H1 (cell line): ENCODE results near the gene RFX1. TPM values are rescaled to one million over a fixed set of nuclear protein-coding genes. Genes with fewer than 3 reads are reported as not detected.

Source experiments
- CTCF ChIA-PET: fragments of 300-600 bp; sonication (Branson Sonifier 250); formaldehyde crosslinking; loops from one replicate; lab custom pipeline; 2021; ENCODE audit not compliant: partially characterized antibody; lab: Charles Lee
- POLR2A ChIA-PET: fragments of 300-600 bp; sonication (Branson Sonifier 250); formaldehyde crosslinking; loops from one replicate; lab custom pipeline; 2021; ENCODE audit warnings: inconsistent platforms; ENCODE audit not compliant: partially characterized antibody; lab: Charles Lee
- DNase-seq, 2 experiments: peaks; one replicate each; pipeline versions ENCODE4 v3.0.0 to v3.0.0-alpha.2; 2010 to 2022; ENCODE audit warnings: low spot score in 2 of 2, low read depth in 1 of 2, mixed read lengths in 1 of 2
- FAIRE-seq: peaks from 2 replicates; lab custom pipeline; 2011; peaks lifted over from hg19 to GRCh38; lab: Jason Lieb, UNC
- H2AFZ ChIP-seq: 2 replicates; pipeline ENCODE4 v1.8.1; 2012; ENCODE audit warnings: low read length, inconsistent platforms
- H2AK5ac ChIP-seq: 2 replicates; pipeline ENCODE4 v1.6.1; 2013; ENCODE audit warnings: low read depth, low read length
- H2BK120ac ChIP-seq: replicated peaks from 2 replicates; pipeline ENCODE3; 2013; ENCODE audit warnings: low read depth, low read length, inconsistent platforms
- H2BK12ac ChIP-seq: 2 replicates; pipeline ENCODE4 v1.6.1; 2013; ENCODE audit warnings: low read depth, low read length
- H2BK15ac ChIP-seq: 2 replicates; pipeline ENCODE4 v1.6.1; 2013; ENCODE audit warnings: low read length
- H2BK20ac ChIP-seq: 2 replicates; pipeline ENCODE4 v1.6.1; 2013; ENCODE audit warnings: low read length
- H2BK5ac ChIP-seq: 2 replicates; pipeline ENCODE4 v1.6.1; 2013; ENCODE audit warnings: low read depth, low read length
- H3K14ac ChIP-seq: 2 replicates; pipeline ENCODE4 v1.6.1; 2013; ENCODE audit warnings: inconsistent platforms; ENCODE audit not compliant: insufficient read length
- H3K18ac ChIP-seq: 2 replicates; pipeline ENCODE4 v1.6.1; 2013; ENCODE audit warnings: low read length; ENCODE audit errors: extremely low read depth
- H3K23ac ChIP-seq: 2 replicates; pipeline ENCODE4 v1.6.1; 2013; ENCODE audit warnings: inconsistent platforms; ENCODE audit not compliant: insufficient read length
- H3K23me2 ChIP-seq: 2 replicates; pipeline ENCODE4 v1.6.1; 2013; ENCODE audit warnings: low read depth, low read length
- H3K27ac ChIP-seq: 2 replicates; pipeline ENCODE4 v1.6.1; 2011; ENCODE audit warnings: low read depth, low read length, inconsistent platforms
- H3K27me3 ChIP-seq, 4 experiments: replicated peaks in 1 of 4; 1 replicate in 1 of 4; 2 replicates in 3 of 4; pipeline versions ENCODE4 v1.6.1 to v1.8.1; 2011 to 2013; ENCODE audit warnings: low read length in 3 of 4, mild to moderate bottlenecking in 3 of 4, inconsistent platforms in 2 of 4, mixed read lengths in 2 of 4, moderate library complexity in 1 of 4; ENCODE audit not compliant: control insufficient read depth in 3 of 4, insufficient read depth in 3 of 4; ENCODE audit errors: extremely low read depth in 1 of 4
- H3K36me3 ChIP-seq, 4 experiments: 2 replicates each; pipeline versions ENCODE4 v1.6.1 to v1.8.1; 2011 to 2013; ENCODE audit warnings: mild to moderate bottlenecking in 4 of 4, low read length in 3 of 4, moderate library complexity in 2 of 4, control low read depth in 1 of 4, inconsistent platforms in 1 of 4; ENCODE audit not compliant: insufficient read depth in 4 of 4, control insufficient read depth in 2 of 4
- H3K4ac ChIP-seq: replicated peaks from 2 replicates; pipeline ENCODE3; 2013; ENCODE audit warnings: low read length, low read depth, mixed read lengths, inconsistent platforms; ENCODE audit not compliant: insufficient read length
- H3K4me1 ChIP-seq, 4 experiments: replicated peaks in 1 of 4; 1 replicate in 1 of 4; 2 replicates in 3 of 4; pipeline versions ENCODE4 v1.6.1 to v1.8.1; 2011 to 2013; ENCODE audit warnings: low read length in 3 of 4, inconsistent platforms in 2 of 4, mixed read lengths in 1 of 4; ENCODE audit not compliant: insufficient read depth in 4 of 4, control insufficient read depth in 3 of 4
- H3K4me2 ChIP-seq, 2 experiments: 2 replicates each; pipeline versions ENCODE4 v1.6.1 to v1.8.1; 2011 to 2013; ENCODE audit warnings: low read depth in 2 of 2, low read length in 2 of 2, control low read depth in 1 of 2, inconsistent platforms in 1 of 2, mild to moderate bottlenecking in 1 of 2; ENCODE audit not compliant: insufficient read depth in 1 of 2
- H3K4me3 ChIP-seq, 4 experiments: fragments of 200-600, 300-600 bp in 1 of 4; sonication (generic), shearing (Covaris generic), sonication (Bioruptor Twin) in 1 of 4; 2 replicates each; pipeline versions ENCODE4 v1.5.1 to v1.8.1; 2011 to 2016; ENCODE audit warnings: low read length in 4 of 4, low read depth in 3 of 4, control low read depth in 2 of 4, inconsistent platforms in 2 of 4, mild to moderate bottlenecking in 2 of 4, mixed read lengths in 1 of 4, moderate library complexity in 1 of 4; ENCODE audit not compliant: insufficient read depth in 2 of 4; ENCODE audit errors: extremely low read depth in 1 of 4
- H3K56ac ChIP-seq: replicated peaks from 2 replicates; pipeline ENCODE3; 2013; ENCODE audit warnings: low read depth, mild to moderate bottlenecking, mixed read lengths, low read length, inconsistent platforms; ENCODE audit not compliant: insufficient read length
- H3K79me1 ChIP-seq: 2 replicates; pipeline ENCODE4 v1.6.1; 2013; ENCODE audit warnings: low read depth, low read length, control low read depth
- H3K79me2 ChIP-seq, 2 experiments: 2 replicates each; pipeline versions ENCODE4 v1.6.1 to v1.8.1; 2012 to 2013; ENCODE audit warnings: low read length in 2 of 2, mild to moderate bottlenecking in 2 of 2, inconsistent platforms in 1 of 2; ENCODE audit not compliant: insufficient read depth in 2 of 2, control insufficient read depth in 1 of 2
- H3K9ac ChIP-seq, 4 experiments: replicated peaks in 1 of 4; 1 replicate in 1 of 4; 2 replicates in 3 of 4; pipeline versions ENCODE4 v1.6.1 to v1.8.1; 2011 to 2013; ENCODE audit warnings: low read depth in 3 of 4, low read length in 3 of 4, control low read depth in 2 of 4, mild to moderate bottlenecking in 2 of 4, moderate library complexity in 2 of 4, inconsistent platforms in 1 of 4; ENCODE audit errors: extremely low read depth in 1 of 4
- H3K9me3 ChIP-seq, 2 experiments: 2 replicates each; pipeline versions ENCODE4 v1.6.1 to v1.8.1; 2012 to 2013; ENCODE audit warnings: mild to moderate bottlenecking in 2 of 2, moderate library complexity in 2 of 2, control low read depth in 1 of 2, inconsistent platforms in 1 of 2, low read depth in 1 of 2, low read length in 1 of 2, mixed read lengths in 1 of 2; ENCODE audit not compliant: insufficient read depth in 2 of 2
- H4K20me1 ChIP-seq, 2 experiments: replicated peaks in 1 of 2; 2 replicates each; pipeline versions ENCODE3 to v1.8.1; 2011 to 2013; ENCODE audit warnings: inconsistent platforms in 2 of 2, low read length in 2 of 2, mild to moderate bottlenecking in 1 of 2; ENCODE audit not compliant: insufficient read depth in 2 of 2, control insufficient read depth in 1 of 2
- H4K5ac ChIP-seq: 2 replicates; pipeline ENCODE4 v1.6.1; 2013; ENCODE audit warnings: low read length, low read depth, mixed read lengths, inconsistent platforms; ENCODE audit not compliant: insufficient read length
- H4K8ac ChIP-seq: 2 replicates; pipeline ENCODE4 v1.8.0; 2013; ENCODE audit warnings: mild to moderate bottlenecking, moderate library complexity, low read length, inconsistent platforms; ENCODE audit not compliant: insufficient read depth; ENCODE audit errors: extremely low read depth
- H4K91ac ChIP-seq: replicated peaks from 2 replicates; pipeline ENCODE3; 2013; ENCODE audit warnings: low read length, mixed read lengths, inconsistent platforms; ENCODE audit not compliant: insufficient read length
- GTF2F1 ChIP-seq: IDR thresholded peaks from 2 replicates; pipeline ENCODE4 v1.6.1; 2012; ENCODE audit warnings: low read depth, low read length, improper control_type of control experiment, borderline replicate concordance
- JUN ChIP-seq: IDR thresholded peaks from 2 replicates; pipeline ENCODE4 v1.6.1; 2011; ENCODE audit warnings: low read depth, mild to moderate bottlenecking, improper control_type of control experiment, low read length
- KDM1A ChIP-seq: fragments of 200-600, 300-600 bp; sonication (generic); IDR thresholded peaks from 2 replicates; pipeline ENCODE4 v1.7.1; 2016; ENCODE audit warnings: mild to moderate bottlenecking, low read length, borderline replicate concordance
- MAFK ChIP-seq: IDR thresholded peaks from 2 replicates; pipeline ENCODE4 v1.6.1; 2012; ENCODE audit warnings: low read depth, mild to moderate bottlenecking, improper control_type of control experiment, low read length
- MAX ChIP-seq: IDR thresholded peaks from 2 replicates; pipeline ENCODE4 v1.6.1; 2012; ENCODE audit warnings: inconsistent platforms
- SAP30 ChIP-seq: fragments of 300-600 bp; sonication (generic); IDR thresholded peaks from 2 replicates; pipeline ENCODE4 v1.7.1; 2012; ENCODE audit warnings: low read length, moderate library complexity, mild to moderate bottlenecking, inconsistent platforms; ENCODE audit not compliant: insufficient read depth, insufficient replicate concordance
- SIN3A ChIP-seq, 2 experiments: IDR thresholded peaks in 1 of 2; conservative IDR thresholded peaks in 1 of 2; 2 replicates each; pipeline ENCODE4 v1.6.1; 2011 to 2012; ENCODE audit warnings: low read length in 2 of 2, improper control_type of control experiment in 1 of 2, low read depth in 1 of 2, mild to moderate bottlenecking in 1 of 2
- TAF7 ChIP-seq: optimal IDR thresholded peaks from 2 replicates; pipeline ENCODE3; 2011; ENCODE audit warnings: low read depth, mild to moderate bottlenecking, inconsistent platforms, low read length, moderate library complexity, borderline replicate concordance
- TCF12 ChIP-seq: IDR thresholded peaks from 2 replicates; pipeline ENCODE4 v1.6.1; 2011; ENCODE audit warnings: low read depth, mild to moderate bottlenecking, low read length
- WGBS, 2 experiments: shearing (Covaris generic) in 1 of 2; methylation state at CpG; one replicate each; pipeline versions ENCODE4 v1.1.6 to v1.1.7; 2013 to 2015; ENCODE audit warnings: low lambda C conversion rate in 2 of 2, mixed read lengths in 2 of 2, inconsistent platforms in 1 of 2, low coverage in 1 of 2, missing lambda C conversion rate in 1 of 2; ENCODE audit not compliant: insufficient replicate concordance in 2 of 2, insufficient coverage in 1 of 2, insufficient read length in 1 of 2; ENCODE audit errors: extremely low coverage in 1 of 2, missing lambda C conversion rate in 1 of 2; 5-methylcytosine and 5-hydroxymethylcytosine counted together
- polyA plus RNA-seq, 7 experiments: library from polyadenylated mRNA; depleted of rRNA in 3 of 7; stranded (reverse) in 5 of 7; unstranded in 2 of 7; fragments of >200 nt in 5 of 7; fragments of 200-250 nt in 2 of 7; gene quantifications; 1 replicate in 5 of 7; 2 replicates in 1 of 7; 4 replicates in 1 of 7; pipeline versions ENCODE4 v1.2.1 to v1.2.3, GENCODE V29; 2011 to 2013; ENCODE audit warnings: missing spikeins in 2 of 7, mixed read lengths in 2 of 7
- total RNA-seq: library from RNA; stranded (reverse); fragmentation: NEBNext Ultra II Directional; extraction: Animal tissue kit (Norgen Biotek cat#: 25700); gene quantifications from 2 replicates; pipeline ENCODE4 v1.2.1, GENCODE V29; 2021
- TF ChIP-seq, protein P1 (sequence below): IDR thresholded peaks from 2 replicates; pipeline ENCODE4 v1.6.1; 2012; ENCODE audit warnings: low read length, inconsistent platforms

The RFX1 gene
- total and polyA plus RNA-seq, 2 of the 8 experiments (the other 6 are each of a cell fraction or from before 2014, with no cell fraction given): 4.9 to 17.0 TPM

- DNase-seq (no peak), FAIRE-seq (no peak)
- Histone ChIP-seq H3K4me2 (no peak overlapping the region), H3K23ac (no peak overlapping the region), H3K4me1 (peaks cover 0 to 9% (median 4%) of the 10 kb centered on the region in 4 experiments; a peak in 4 of 7 replicates), H4K20me1 (no peaks in the 10 kb centered on the region), H3K4ac (no peak overlapping the region), H2AK5ac (no peak overlapping the region), H4K8ac (no peak overlapping the region), H2BK15ac (no peak overlapping the region), H3K9me3 (no peaks in the 10 kb centered on the region), H2BK120ac (no peak overlapping the region), H2BK5ac (no peak overlapping the region), H3K27me3 (peaks cover 0 to 4% (median 0%) of the 10 kb centered on the region in 4 experiments; a peak in 2 of 7 replicates), H4K5ac (no peak overlapping the region), H3K36me3 (peaks cover 0 to 25% (median 19%) of the 10 kb centered on the region in 4 experiments; a peak in 6 of 8 replicates), H3K4me3 (no peak overlapping the region), H3K9ac (no peak overlapping the region), H3K56ac (no peak overlapping the region), H4K91ac (no peak overlapping the region), H2BK12ac (no peak overlapping the region), H3K18ac (no peak overlapping the region), H2BK20ac (no peak overlapping the region), H3K14ac (no peak overlapping the region), H3K79me2 (no peaks in the 10 kb centered on the region), H3K23me2 (peaks cover 13% of the 10 kb centered on the region; the same call in 1 of the 2 replicates), H3K27ac (no peak overlapping the region), H2AFZ (no peak overlapping the region), H3K79me1 (no peaks in the 10 kb centered on the region)
- TF ChIP-seq TAF7 (no peak), TCF12 (no peak), MAFK (no peak), GTF2F1 (no peak), JUN (no peak), SAP30 (no peak), SIN3A (conservative IDR thresholded peaks at IDR 0.05 in 1 of 2, IDR thresholded peaks at IDR 0.05 in 1 of 2; ENCODE audit: low read depth in 1 of 2, low read length in 2 of 2) (no peak), MAX (no peak), KDM1A (no peak)
- TF ChIP-seq, protein P1, sequence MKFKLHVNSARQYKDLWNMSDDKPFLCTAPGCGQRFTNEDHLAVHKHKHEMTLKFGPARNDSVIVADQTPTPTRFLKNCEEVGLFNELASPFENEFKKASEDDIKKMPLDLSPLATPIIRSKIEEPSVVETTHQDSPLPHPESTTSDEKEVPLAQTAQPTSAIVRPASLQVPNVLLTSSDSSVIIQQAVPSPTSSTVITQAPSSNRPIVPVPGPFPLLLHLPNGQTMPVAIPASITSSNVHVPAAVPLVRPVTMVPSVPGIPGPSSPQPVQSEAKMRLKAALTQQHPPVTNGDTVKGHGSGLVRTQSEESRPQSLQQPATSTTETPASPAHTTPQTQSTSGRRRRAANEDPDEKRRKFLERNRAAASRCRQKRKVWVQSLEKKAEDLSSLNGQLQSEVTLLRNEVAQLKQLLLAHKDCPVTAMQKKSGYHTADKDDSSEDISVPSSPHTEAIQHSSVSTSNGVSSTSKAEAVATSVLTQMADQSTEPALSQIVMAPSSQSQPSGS: no peak
- POLR2A ChIA-PET: interaction anchor here (4.6 kb wide), 1 partner anchor 12 kb away, joined by 48 read pairs; the partner anchor contains the start of gene DCAF15
- CTCF ChIA-PET: no interaction called here
- WGBS, 2 experiments: 96% methylated on average over 5 of the region's 5 CpGs; no CpG with 5 or more reads in 1 of the 2 experiments
Measured at GRCh38 chr19:13964776-13965175, 41.3 kb downstream of the RFX1 start.
